Activated naive CD8-positive, alpha-beta T cell (primary cell): ENCODE measurements around the gene ULK4.

Experiments used
- H3K27ac Mint-ChIP-seq: one replicate; pipeline ENCODE4 v1.8.0; 2021; ENCODE audit warnings: mixed read lengths
- H3K27me3 Mint-ChIP-seq: one replicate; pipeline ENCODE4 v1.8.0; 2021; ENCODE audit warnings: mixed read lengths
- H3K36me3 Mint-ChIP-seq: one replicate; pipeline ENCODE4 v1.8.0; 2021; ENCODE audit warnings: mixed read lengths
- H3K4me1 Mint-ChIP-seq: one replicate; pipeline ENCODE4 v1.8.0; 2021; ENCODE audit warnings: low read depth, mixed read lengths
- H3K4me3 Mint-ChIP-seq: one replicate; pipeline ENCODE4 v1.8.0; 2021; ENCODE audit warnings: mild to moderate bottlenecking, mixed read lengths
- H3K9me3 Mint-ChIP-seq: one replicate; pipeline ENCODE4 v1.8.0; 2021; ENCODE audit warnings: low read depth, mixed read lengths

ULK4 gene

DNA sequence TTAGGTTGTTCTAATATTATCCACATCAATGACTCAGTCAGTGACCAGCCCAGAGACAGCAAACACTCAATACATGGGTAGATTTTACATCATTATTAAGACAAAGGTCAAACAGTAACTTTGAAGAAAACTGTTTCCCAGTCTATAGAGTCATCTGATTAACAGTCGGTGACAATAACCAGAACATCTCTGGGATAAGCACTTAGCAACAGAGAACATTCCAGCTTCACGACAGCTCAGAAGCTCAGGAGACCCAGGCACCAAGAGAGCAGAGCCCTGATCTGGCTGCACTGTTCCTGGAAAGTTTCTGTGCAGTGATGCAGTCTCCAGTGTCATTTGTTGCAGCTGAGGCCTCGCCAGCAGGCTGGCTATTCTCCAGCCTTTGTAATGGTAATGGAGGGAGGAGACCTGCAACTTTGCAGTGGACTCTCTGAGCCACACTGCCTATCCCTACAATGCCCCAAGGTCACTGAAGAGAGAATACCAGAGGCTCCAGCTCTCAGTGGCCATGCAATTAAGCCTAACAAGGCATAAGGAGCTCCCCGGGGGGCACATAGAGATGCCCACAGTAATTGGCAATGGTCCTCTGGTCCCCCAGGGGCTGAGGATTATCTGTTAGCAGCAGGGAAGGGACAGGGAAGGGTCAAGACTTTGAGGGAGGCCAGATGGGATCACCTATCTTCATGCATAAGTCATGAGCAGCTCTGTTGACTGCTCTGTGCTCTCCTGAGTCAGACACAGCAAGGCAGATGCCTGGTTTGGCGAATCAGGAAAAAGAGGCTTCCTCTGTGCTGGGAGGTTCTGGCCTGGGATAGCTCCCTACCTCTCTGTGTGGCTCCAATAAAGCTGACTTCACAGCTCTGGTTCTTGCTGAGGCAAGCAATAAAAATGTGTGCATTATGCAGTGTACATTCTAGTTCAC is 599.0 kb downstream of the ULK4 start:
- no peak overlapping the region for H3K4me3 Mint-ChIP-seq
- no peaks in the 10 kb centered on the region for H3K9me3 Mint-ChIP-seq
- H3K4me1 Mint-ChIP-seq = no peaks in the 10 kb centered on the region
- H3K27me3 Mint-ChIP-seq = no peaks in the 10 kb centered on the region
- H3K27ac Mint-ChIP-seq = no peak overlapping the region
- H3K36me3 Mint-ChIP-seq = peaks cover 26% of the 10 kb centered on the region

GRCh38 chr3:41357271-41357670 is 604.6 kb downstream of the ULK4 start:
- Mint-ChIP-seq H3K36me3 (peaks cover 26% of the 10 kb centered on the region), H3K27me3 (no peaks in the 10 kb centered on the region), H3K27ac (no peak overlapping the region), H3K9me3 (no peaks in the 10 kb centered on the region), H3K4me3 (no peak overlapping the region), H3K4me1 (no peaks in the 10 kb centered on the region)

DNA sequence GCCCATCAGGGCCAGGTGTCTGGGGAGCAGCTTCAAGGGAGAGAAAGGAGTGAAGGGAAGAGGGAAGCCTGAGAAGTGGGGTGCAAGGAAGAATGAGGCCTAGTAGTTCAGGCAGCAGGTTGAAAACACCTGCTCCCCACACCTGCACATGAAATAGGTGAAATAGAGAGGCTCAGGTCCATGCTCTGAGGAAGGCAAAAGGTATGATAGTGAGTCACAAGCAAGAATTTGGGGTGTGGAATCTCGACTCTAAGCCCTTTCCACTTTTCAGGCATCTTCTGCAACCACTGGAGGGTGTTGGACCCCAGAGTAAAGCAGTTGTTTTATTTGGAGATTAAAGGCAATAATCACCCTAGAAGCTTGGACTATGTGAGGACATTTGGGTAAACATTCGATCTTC is 605.1 kb downstream of the ULK4 start:
- Mint-ChIP-seq H3K36me3 (peaks cover 26% of the 10 kb centered on the region), H3K27ac (no peak overlapping the region)

DNA sequence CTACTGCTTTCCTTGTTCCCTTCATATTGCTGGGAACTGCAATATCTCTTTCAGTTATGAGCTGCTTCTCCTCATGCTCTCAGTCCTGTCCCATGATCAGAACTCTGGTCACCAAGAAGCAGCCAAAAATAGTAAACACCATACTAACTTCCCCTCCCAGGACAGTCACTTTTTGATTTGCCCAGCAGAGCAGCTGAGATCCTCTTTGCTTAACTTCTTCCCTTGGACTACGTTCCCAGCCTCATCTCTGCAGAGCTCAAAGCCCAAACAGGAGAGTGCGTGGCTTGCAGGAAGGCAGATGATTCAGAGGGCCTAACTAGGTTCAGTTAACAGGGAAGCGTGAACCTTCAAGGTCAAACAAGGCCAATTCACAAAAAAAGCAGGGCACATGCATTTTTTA is 609.4 kb downstream of the ULK4 start:
- Mint-ChIP-seq H3K36me3 (no peaks in the 10 kb centered on the region), H3K27me3 (no peaks in the 10 kb centered on the region), H3K27ac (no peak overlapping the region), H3K4me1 (no peaks in the 10 kb centered on the region), H3K9me3 (no peaks in the 10 kb centered on the region), H3K4me3 (no peak overlapping the region)

More for the DNA sequence above, 605.1 kb downstream of the ULK4 start:
- no peaks in the 10 kb centered on the region for H3K9me3 Mint-ChIP-seq
- no peaks in the 10 kb centered on the region for H3K4me1 Mint-ChIP-seq
- H3K27me3 Mint-ChIP-seq = no peaks in the 10 kb centered on the region
- no peak overlapping the region for H3K4me3 Mint-ChIP-seq

DNA sequence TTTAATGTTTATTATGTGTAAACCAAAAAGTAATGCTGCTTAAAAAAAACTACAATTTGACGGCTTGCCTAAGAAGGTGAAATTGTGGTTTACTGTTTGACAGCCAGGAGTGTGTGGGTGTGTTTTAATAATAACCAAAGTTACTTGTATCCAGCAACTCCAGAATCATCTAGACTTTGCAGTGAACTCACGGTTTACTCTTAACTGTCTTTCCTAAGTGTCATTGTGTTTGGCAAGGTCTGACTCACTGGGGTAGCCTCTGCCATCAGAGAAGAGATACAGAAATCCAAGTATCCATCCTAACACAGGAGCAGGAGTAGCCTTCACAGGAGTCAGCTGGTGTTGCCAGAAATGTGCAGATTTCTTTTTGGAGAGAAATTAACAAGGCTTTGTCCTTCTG is 611.5 kb downstream of the ULK4 start:
- Mint-ChIP-seq H3K9me3 (peaks cover 4% of the 10 kb centered on the region), H3K4me1 (no peaks in the 10 kb centered on the region), H3K27me3 (no peaks in the 10 kb centered on the region), H3K4me3 (no peak overlapping the region), H3K36me3 (peaks cover under 1% of the 10 kb centered on the region), H3K27ac (no peak overlapping the region)

- Mint-ChIP-seq H3K36me3 (peaks cover 4% of the 10 kb centered on the region), H3K4me3 (no peak overlapping the region), H3K9me3 (peaks cover 6% of the 10 kb centered on the region), H3K27ac (no peak overlapping the region), H3K27me3 (no peaks in the 10 kb centered on the region), H3K4me1 (no peaks in the 10 kb centered on the region)
These were observed 613.5 kb downstream of the ULK4 start for GRCh38 chr3:41348401-41348800.

GRCh38 chr3:41346698-41347270 is 615.1 kb downstream of the ULK4 start:
- Mint-ChIP-seq H3K4me1 (no peaks in the 10 kb centered on the region), H3K4me3 (no peak overlapping the region), H3K9me3 (peaks cover 6% of the 10 kb centered on the region), H3K27me3 (no peaks in the 10 kb centered on the region), H3K27ac (no peak overlapping the region), H3K36me3 (peaks cover 4% of the 10 kb centered on the region)

DNA sequence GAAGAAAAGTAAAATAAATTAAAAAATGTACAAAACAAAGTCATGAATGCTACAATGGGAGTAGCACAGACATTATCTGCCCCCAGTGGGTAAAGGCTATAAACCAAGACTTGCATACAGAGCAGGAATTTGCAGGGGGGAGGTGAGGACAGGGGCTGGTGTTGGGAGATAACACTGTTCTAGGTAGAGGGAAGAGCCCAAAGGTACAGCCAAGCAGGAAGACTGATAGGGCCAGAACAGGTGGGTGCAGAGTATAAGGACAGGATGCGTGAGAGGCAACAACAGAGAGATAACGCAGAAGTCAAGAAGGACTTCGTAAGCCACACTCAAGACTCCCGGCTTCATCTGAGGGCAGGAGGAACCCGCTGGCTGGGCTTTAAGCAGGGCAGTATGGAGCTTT is 616.1 kb downstream of the ULK4 start:
- H3K27me3 Mint-ChIP-seq = no peaks in the 10 kb centered on the region
- no peak overlapping the region for H3K4me3 Mint-ChIP-seq
- H3K4me1 Mint-ChIP-seq = no peaks in the 10 kb centered on the region

DNA sequence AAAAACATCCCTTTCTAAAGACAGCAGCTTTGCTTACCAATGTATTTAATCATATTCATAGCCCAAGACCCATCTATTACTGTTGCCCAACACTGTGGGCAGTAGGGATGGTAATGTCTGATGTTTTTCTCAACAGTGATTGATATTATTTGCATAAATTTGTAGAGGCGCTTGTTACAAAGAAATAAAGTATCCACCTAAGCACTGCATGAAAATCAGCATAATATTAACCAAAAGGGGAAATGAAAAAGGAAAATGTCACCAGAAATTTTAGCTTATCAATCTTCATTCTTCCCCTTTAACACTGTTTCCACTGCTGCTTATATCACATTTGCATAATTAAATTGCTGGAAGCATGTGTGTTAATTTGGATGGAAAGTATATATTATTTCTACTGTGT is 622.1 kb downstream of the ULK4 start:
- H3K36me3 Mint-ChIP-seq = no peaks in the 10 kb centered on the region
- H3K27ac Mint-ChIP-seq = no peak overlapping the region
- no peaks in the 10 kb centered on the region for H3K9me3 Mint-ChIP-seq
- H3K4me1 Mint-ChIP-seq = no peaks in the 10 kb centered on the region
- no peaks in the 10 kb centered on the region for H3K27me3 Mint-ChIP-seq
- no peak overlapping the region for H3K4me3 Mint-ChIP-seq

More for the DNA sequence above, 616.1 kb downstream of the ULK4 start:
- peaks cover 6% of the 10 kb centered on the region for H3K9me3 Mint-ChIP-seq
- H3K36me3 Mint-ChIP-seq = peaks cover 4% of the 10 kb centered on the region
- H3K27ac Mint-ChIP-seq = no peak overlapping the region

GRCh38 chr3:41338276-41338675 is 623.6 kb downstream of the ULK4 start:
- Mint-ChIP-seq H3K27ac (no peak overlapping the region), H3K9me3 (no peaks in the 10 kb centered on the region), H3K4me3 (no peak overlapping the region), H3K4me1 (no peaks in the 10 kb centered on the region), H3K27me3 (no peaks in the 10 kb centered on the region), H3K36me3 (peaks cover 2% of the 10 kb centered on the region)

DNA sequence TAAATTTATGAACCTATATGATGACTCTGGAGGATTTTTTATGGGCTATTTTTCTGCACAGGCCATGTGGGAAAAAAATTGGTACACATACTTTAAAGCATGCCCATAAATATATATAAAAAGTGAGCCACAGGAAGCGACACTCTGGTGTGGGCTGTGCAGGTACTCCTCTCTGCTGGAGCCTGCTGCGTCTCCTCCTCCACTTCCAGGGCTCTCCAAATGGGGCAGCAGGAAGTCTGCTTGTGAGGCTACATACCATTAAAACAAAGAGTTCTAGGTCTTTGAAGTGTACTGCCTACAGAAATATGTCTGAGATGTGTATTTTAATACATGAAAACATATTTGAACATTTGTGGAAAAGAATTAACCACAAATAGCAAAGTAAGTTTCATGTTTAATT is 627.5 kb downstream of the ULK4 start:
- Mint-ChIP-seq H3K27me3 (no peaks in the 10 kb centered on the region), H3K27ac (no peak overlapping the region), H3K36me3 (peaks cover 2% of the 10 kb centered on the region), H3K4me1 (no peaks in the 10 kb centered on the region), H3K4me3 (no peak overlapping the region), H3K9me3 (no peaks in the 10 kb centered on the region)

DNA sequence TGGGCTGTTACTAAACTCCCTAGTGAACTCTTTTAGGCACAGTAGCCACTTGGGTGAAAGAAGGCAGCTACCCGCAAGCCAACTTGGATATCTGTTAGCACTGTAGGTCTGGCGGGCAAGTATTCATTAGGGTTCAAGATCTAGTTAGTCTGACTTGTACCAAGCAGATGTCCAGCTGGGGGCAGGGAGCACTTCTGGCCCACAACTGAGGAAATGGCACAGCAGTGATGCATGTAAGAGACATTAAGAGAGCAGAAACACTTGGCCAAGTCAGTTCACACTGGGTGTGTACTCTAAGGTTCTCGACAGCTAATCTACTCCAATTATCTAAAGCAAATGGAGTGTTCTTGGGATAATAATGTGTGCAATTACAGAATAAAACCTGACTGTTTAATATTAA is 630.9 kb downstream of the ULK4 start:
- no peaks in the 10 kb centered on the region for H3K9me3 Mint-ChIP-seq
- H3K4me3 Mint-ChIP-seq = no peak overlapping the region
- peaks cover 2% of the 10 kb centered on the region for H3K36me3 Mint-ChIP-seq
- H3K27me3 Mint-ChIP-seq = no peaks in the 10 kb centered on the region
- H3K4me1 Mint-ChIP-seq = no peaks in the 10 kb centered on the region
- no peak overlapping the region for H3K27ac Mint-ChIP-seq

DNA sequence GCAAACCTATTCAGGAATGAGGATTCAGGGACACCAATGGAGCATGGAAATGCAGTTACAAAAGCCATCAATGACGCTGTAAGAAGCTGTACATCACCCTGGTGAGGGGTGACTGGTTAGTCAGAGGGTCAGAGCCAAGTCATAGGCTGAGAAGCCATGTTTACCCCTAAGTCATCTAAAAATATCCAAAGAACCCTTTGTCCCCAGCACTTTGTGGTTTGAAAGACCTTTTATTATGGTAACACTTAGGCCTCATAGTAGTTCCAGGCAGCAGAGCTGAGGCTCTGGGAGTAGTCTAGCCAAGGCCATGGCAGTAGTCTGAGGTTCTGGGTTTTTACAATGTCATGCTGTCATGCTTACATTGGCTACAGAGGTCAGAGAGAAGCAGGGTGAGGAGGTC is 631.4 kb downstream of the ULK4 start:
- Mint-ChIP-seq H3K27me3 (no peaks in the 10 kb centered on the region), H3K4me1 (no peaks in the 10 kb centered on the region), H3K36me3 (peaks cover 2% of the 10 kb centered on the region), H3K4me3 (no peak overlapping the region), H3K9me3 (no peaks in the 10 kb centered on the region), H3K27ac (no peak overlapping the region)

- no peaks in the 10 kb centered on the region for H3K27me3 Mint-ChIP-seq
- no peaks in the 10 kb centered on the region for H3K9me3 Mint-ChIP-seq
- no peaks in the 10 kb centered on the region for H3K4me1 Mint-ChIP-seq
- no peak overlapping the region for H3K4me3 Mint-ChIP-seq
- H3K36me3 Mint-ChIP-seq = peaks cover 2% of the 10 kb centered on the region
- H3K27ac Mint-ChIP-seq = no peak overlapping the region
These were observed 632.0 kb downstream of the ULK4 start for GRCh38 chr3:41329881-41330280.

DNA sequence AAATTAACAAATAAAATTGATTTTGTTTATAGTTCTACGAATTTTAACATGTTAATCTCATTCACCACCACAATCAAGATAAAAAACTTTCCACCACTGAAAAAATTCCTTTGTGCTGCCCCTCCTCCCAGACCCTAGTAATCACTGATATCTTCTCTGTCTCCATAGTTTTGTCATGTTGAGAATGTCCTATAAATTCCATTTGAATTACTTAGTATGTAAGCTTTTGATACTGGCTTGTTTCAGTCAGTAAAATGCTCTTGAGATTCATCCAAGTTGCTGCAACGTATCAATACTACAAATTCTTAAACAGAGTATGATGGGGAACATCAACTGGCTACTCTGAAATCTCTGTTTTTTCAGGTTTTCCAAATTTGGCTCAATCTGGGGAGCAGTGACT is 633.0 kb downstream of the ULK4 start:
- no peaks in the 10 kb centered on the region for H3K9me3 Mint-ChIP-seq
- H3K4me1 Mint-ChIP-seq = no peaks in the 10 kb centered on the region
- H3K4me3 Mint-ChIP-seq = no peak overlapping the region
- H3K36me3 Mint-ChIP-seq = peaks cover 1% of the 10 kb centered on the region
- H3K27ac Mint-ChIP-seq = no peak overlapping the region
- H3K27me3 Mint-ChIP-seq = no peaks in the 10 kb centered on the region

DNA sequence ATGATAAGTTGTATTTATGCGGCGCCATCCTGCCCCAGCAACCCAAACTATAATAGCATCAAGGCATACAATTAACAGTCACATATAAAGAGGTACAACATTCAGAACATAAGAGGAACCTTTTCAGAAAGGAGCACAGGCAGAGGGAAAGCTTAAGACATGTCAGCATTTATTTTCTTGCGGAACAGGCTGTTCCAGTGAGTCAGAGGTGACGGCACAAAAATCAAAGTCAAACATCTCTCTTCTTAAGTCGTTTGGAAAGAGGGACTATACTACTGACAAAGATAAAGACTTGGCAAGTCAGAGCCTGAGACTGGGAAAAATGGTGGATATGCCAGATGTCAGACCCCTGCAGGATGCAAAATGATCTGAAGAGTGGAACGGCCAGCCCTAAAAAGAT is 634.2 kb downstream of the ULK4 start:
- no peaks in the 10 kb centered on the region for H3K27me3 Mint-ChIP-seq
- H3K36me3 Mint-ChIP-seq = peaks cover 2% of the 10 kb centered on the region
- no peak overlapping the region for H3K27ac Mint-ChIP-seq
- H3K4me3 Mint-ChIP-seq = no peak overlapping the region
- no peaks in the 10 kb centered on the region for H3K4me1 Mint-ChIP-seq
- H3K9me3 Mint-ChIP-seq = no peaks in the 10 kb centered on the region
